Right lobe of liver (tissue), 6 donors: Measurements from ENCODE around the gene KDM8. TPM values are rescaled to one million over a fixed set of nuclear protein-coding genes. Genes with fewer than 3 reads are reported as not detected.

Experiments
- ATAC-seq, 4 donors: fragments of 200-7000 bp; cut with Tn5 transposase; one replicate each; pipeline ENCODE4 v1.9.1; 2020; ENCODE audit warnings: mild to moderate bottlenecking in 4 of 4, moderate library complexity in 4 of 4
- DNase-seq, 3 donors: peaks; one replicate each; pipeline ENCODE4 v3.0.0-alpha.2; 2020
- H3K27ac ChIP-seq, 3 donors: fragments of 200-600 bp; one replicate each; pipeline ENCODE4 v1.8.0; 2022
- H3K27me3 ChIP-seq, 2 donors: fragments of 200-600 bp; one replicate each; pipeline ENCODE4 v1.8.0; 2022
- H3K36me3 ChIP-seq, 4 donors: fragments of 200-600 bp; sonication (generic) in 1 of 4; one replicate each; pipeline versions ENCODE4 v1.5.1 to v1.8.0; 2017 to 2022; ENCODE audit warnings: control low read depth in 1 of 4
- H3K4me1 ChIP-seq, 4 donors: fragments of 200-600 bp; sonication (generic) in 1 of 4; one replicate each; pipeline versions ENCODE4 v1.5.1 to v1.8.0; 2017 to 2022; ENCODE audit warnings: control low read depth in 1 of 4
- H3K4me3 ChIP-seq, 3 donors: fragments of 200-600 bp; one replicate each; pipeline ENCODE4 v1.8.0; 2022
- H3K9me3 ChIP-seq, 4 donors: fragments of 200-600 bp; sonication (generic) in 1 of 4; one replicate each; pipeline versions ENCODE4 v1.5.1 to v1.8.0; 2017 to 2022; ENCODE audit warnings: control low read depth in 1 of 4
- POLR2A ChIP-seq: fragments of 450-650 bp; IDR thresholded peaks from one replicate; pipeline ENCODE4 v1.6.1; 2017; ENCODE audit warnings: antibody characterized with exemption, mild to moderate bottlenecking
- WGBS: methylation state at CpG from one replicate; pipeline ENCODE4 v1.1.6; 2018; ENCODE audit warnings: low coverage, low lambda C conversion rate; ENCODE audit not compliant: insufficient coverage; ENCODE audit errors: missing lambda C conversion rate; 5-methylcytosine and 5-hydroxymethylcytosine counted together
- intact Hi-C, 2 donors: fragments of 100-400 bp; cut with DNase I; formaldehyde crosslinking; loops; one replicate each; pipeline versions ENCODE4 v1.11.2 to v1.14.1; 2022
- total RNA-seq, 6 experiments: library from RNA; depleted of rRNA in 2 of 6; stranded (reverse); fragments of >200 nt in 2 of 6; fragmentation: NEBNext Ultra II Directional in 3 of 6; extraction: Animal tissue kit (Norgen Biotek cat#: 25700) in 3 of 6; gene quantifications; one replicate each; pipeline versions ENCODE4 v1.1.0 to v1.2.4, GENCODE V29; 2016 to 2023
- TF ChIP-seq, protein P1 (sequence below), 4 donors: fragments of 200-600 bp in 3 of 4; fragments of 450-650 bp in 1 of 4; IDR thresholded peaks; one replicate each; pipeline versions ENCODE4 v1.5.1 to v1.8.0; 2016 to 2022; ENCODE audit warnings: antibody characterized with exemption in 4 of 4, mild to moderate bottlenecking in 2 of 4
- donor health status: DM: no; HTN: yes; CAD: no.
- donor health status: DM: no; HTN: no; CAD: no.
- donor health status: DM: no; HTN: no; CAD: no.
- donor health status: DM: no; HTN: yes; CAD: no.
- donor health status: DM: no; HTN: yes; CAD: no.

The KDM8 gene
- total RNA-seq, 6 experiments from 2014 or later, result 11.2 to 153 (median 66.7) TPM

GRCh38 chr16:27270349-27270748, 67.0 kb downstream of the KDM8 start:
- DNase-seq, result peak in 1 of 3 donors; percentile 22
- no peaks in the 10 kb centered on the region for H3K27me3 ChIP-seq
- intact Hi-C loops, result no loop called here
- TF ChIP-seq POLR2A, result no peak
- TF ChIP-seq, protein P1, sequence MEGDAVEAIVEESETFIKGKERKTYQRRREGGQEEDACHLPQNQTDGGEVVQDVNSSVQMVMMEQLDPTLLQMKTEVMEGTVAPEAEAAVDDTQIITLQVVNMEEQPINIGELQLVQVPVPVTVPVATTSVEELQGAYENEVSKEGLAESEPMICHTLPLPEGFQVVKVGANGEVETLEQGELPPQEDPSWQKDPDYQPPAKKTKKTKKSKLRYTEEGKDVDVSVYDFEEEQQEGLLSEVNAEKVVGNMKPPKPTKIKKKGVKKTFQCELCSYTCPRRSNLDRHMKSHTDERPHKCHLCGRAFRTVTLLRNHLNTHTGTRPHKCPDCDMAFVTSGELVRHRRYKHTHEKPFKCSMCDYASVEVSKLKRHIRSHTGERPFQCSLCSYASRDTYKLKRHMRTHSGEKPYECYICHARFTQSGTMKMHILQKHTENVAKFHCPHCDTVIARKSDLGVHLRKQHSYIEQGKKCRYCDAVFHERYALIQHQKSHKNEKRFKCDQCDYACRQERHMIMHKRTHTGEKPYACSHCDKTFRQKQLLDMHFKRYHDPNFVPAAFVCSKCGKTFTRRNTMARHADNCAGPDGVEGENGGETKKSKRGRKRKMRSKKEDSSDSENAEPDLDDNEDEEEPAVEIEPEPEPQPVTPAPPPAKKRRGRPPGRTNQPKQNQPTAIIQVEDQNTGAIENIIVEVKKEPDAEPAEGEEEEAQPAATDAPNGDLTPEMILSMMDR (IDR thresholded peaks at IDR 0.05), result no peak
- no peaks in the 10 kb centered on the region for H3K36me3 ChIP-seq
- H3K4me1 ChIP-seq, result peaks cover 0 to 9% (median 2%) of the 10 kb centered on the region in 4 donors
- WGBS, result 83% methylated on average over 3 of the region's 4 CpGs
- ATAC-seq, result no peak
- H3K9me3 ChIP-seq, result no peaks in the 10 kb centered on the region
- no peak overlapping the region for H3K27ac ChIP-seq
- no peak overlapping the region for H3K4me3 ChIP-seq

Other genes starting within 250 kb of the KDM8 start
- not detected for gene C16orf82, start 136.6 kb upstream of the KDM8 start, total RNA-seq
- gene NSMCE1, start 65.2 kb downstream of the KDM8 start, total RNA-seq, result 10 to 100 TPM; 23.7 to 42.3 (median 33.1) TPM
- gene IL4R, start 110.4 kb downstream of the KDM8 start, total RNA-seq, result 100 to 1,000 TPM in 1 of 6 experiments, 10 to 100 TPM in 5; 38.8 to 147 (median 46.9) TPM
- gene IL21R, start 198.6 kb downstream of the KDM8 start, total RNA-seq, result 1 to 10 TPM in 1 of 6 experiments, under 1 TPM in 5; 0.09 to 1.3 (median 0.31) TPM